Upper lobe of left lung (tissue), 6 donors: ENCODE results near the gene NBPF11. TPM values are rescaled to one million over a fixed set of nuclear protein-coding genes. Genes with fewer than 3 reads are reported as not detected.
"Not testable (repeated sequence)": the region's sequence is repeated elsewhere in the genome, so short reads cannot be mapped to it uniquely, and the experiment has no call there.

Experiments
- ATAC-seq, 2 donors: fragments of 200-7000 bp; cut with Tn5 transposase; one replicate each; pipeline ENCODE4 v1.9.1; 2022; ENCODE audit warnings: mild to moderate bottlenecking in 2 of 2, moderate library complexity in 2 of 2; ENCODE audit not compliant: low FRiP score in 2 of 2
- DNase-seq, 2 donors: peaks; one replicate each; pipeline ENCODE4 v3.0.0-alpha.2; 2019 to 2020
- H3K27ac ChIP-seq, 4 donors: fragments of 200-600 bp; sonication (generic); one replicate each; pipeline ENCODE4 v1.5.1; 2016 to 2019
- H3K27me3 ChIP-seq, 4 donors: fragments of 200-600 bp; sonication (generic); one replicate each; pipeline ENCODE4 v1.5.1; 2017 to 2019
- H3K36me3 ChIP-seq, 4 donors: fragments of 200-600 bp; sonication (generic); one replicate each; pipeline ENCODE4 v1.5.1; 2016 to 2019
- H3K4me1 ChIP-seq, 4 donors: fragments of 200-600 bp; sonication (generic); one replicate each; pipeline ENCODE4 v1.5.1; 2018 to 2019
- H3K4me3 ChIP-seq, 4 donors: fragments of 200-600 bp; sonication (generic); one replicate each; pipeline ENCODE4 v1.5.1; 2017 to 2019; ENCODE audit warnings: mild to moderate bottlenecking in 2 of 4, moderate library complexity in 1 of 4
- H3K9me3 ChIP-seq, 4 donors: fragments of 200-600 bp; sonication (generic); one replicate each; pipeline ENCODE4 v1.5.1; 2018 to 2019
- CTCF ChIP-seq, 6 experiments: fragments of 450-650 bp in 4 of 6; fragments of 200-600 bp in 2 of 6; sonication (generic) in 2 of 6; IDR thresholded peaks; one replicate each; pipeline ENCODE4 v1.5.1; 2016 to 2019; ENCODE audit warnings: antibody characterized with exemption in 6 of 6
- EP300 ChIP-seq, 4 donors: sonication (generic); formaldehyde crosslinking; IDR thresholded peaks; one replicate each; pipeline ENCODE4 v1.5.1; 2017; ENCODE audit warnings: antibody characterized with exemption in 4 of 4, control low read depth in 2 of 4
- POLR2A ChIP-seq, 4 donors: fragments of 450-650 bp; IDR thresholded peaks; one replicate each; pipeline ENCODE4 v1.5.1; 2016 to 2017; ENCODE audit warnings: antibody characterized with exemption in 4 of 4, mild to moderate bottlenecking in 2 of 4
- POLR2AphosphoS5 ChIP-seq, 2 donors: sonication (generic); formaldehyde crosslinking; IDR thresholded peaks; one replicate each; pipeline ENCODE4 v1.5.1; 2017; ENCODE audit warnings: antibody characterized with exemption in 2 of 2
- WGBS, 2 donors: methylation state at CpG; one replicate each; pipeline ENCODE4 v1.1.5; 2017 to 2018; 5-methylcytosine and 5-hydroxymethylcytosine counted together
- total RNA-seq, 6 donors: library from RNA; depleted of rRNA in 4 of 6; stranded (reverse); fragments of >200 nt in 4 of 6; gene quantifications; one replicate each; pipeline versions ENCODE4 v1.1.0 to v1.2.1, GENCODE V29; 2016 to 2021
- donor health status: DM: no; HTN: no; CAD: no; lungs with moderate emphysema.
- donor health status: DM: no; HTN: yes; CAD: no; lungs with severe emphysema.

The NBPF11 gene
- total RNA-seq, 6 donors from 2014 or later = 7.1 to 29.3 (median 13.2) TPM

- Histone ChIP-seq H3K27ac (no peak overlapping the region), H3K27me3 (peaks cover 0 to 8% (median 0%) of the 10 kb centered on the region in 4 donors), H3K4me1 (no peaks in the 10 kb centered on the region), H3K9me3 (no peaks in the 10 kb centered on the region), H3K4me3 (no peak overlapping the region), H3K36me3 (no peaks in the 10 kb centered on the region)
- WGBS, 2 donors = 36 to 37% methylated on average over 11 of the region's 11 CpGs
- DNase-seq (no peak), ATAC-seq (no peak)
- TF ChIP-seq POLR2A (IDR thresholded peaks at IDR 0.05) (no peak), CTCF (IDR thresholded peaks at IDR 0.05) (no peak), POLR2AphosphoS5 (IDR thresholded peaks at IDR 0.05) (no peak), EP300 (IDR thresholded peaks at IDR 0.05) (no peak)
Observed at GRCh38 chr1:148158341-148159003, 6.4 kb upstream of the NBPF11 start.

- not testable (repeated sequence) for H3K27ac ChIP-seq, H3K4me1 ChIP-seq, H3K36me3 ChIP-seq, ATAC-seq, H3K4me3 ChIP-seq, H3K9me3 ChIP-seq, H3K27me3 ChIP-seq, DNase-seq
- WGBS, 2 donors = 38 to 65% methylated on average over 5 to 15 of the region's 23 CpGs
Observed at GRCh38 chr1:148157803-148158202, 5.7 kb upstream of the NBPF11 start.

DNA sequence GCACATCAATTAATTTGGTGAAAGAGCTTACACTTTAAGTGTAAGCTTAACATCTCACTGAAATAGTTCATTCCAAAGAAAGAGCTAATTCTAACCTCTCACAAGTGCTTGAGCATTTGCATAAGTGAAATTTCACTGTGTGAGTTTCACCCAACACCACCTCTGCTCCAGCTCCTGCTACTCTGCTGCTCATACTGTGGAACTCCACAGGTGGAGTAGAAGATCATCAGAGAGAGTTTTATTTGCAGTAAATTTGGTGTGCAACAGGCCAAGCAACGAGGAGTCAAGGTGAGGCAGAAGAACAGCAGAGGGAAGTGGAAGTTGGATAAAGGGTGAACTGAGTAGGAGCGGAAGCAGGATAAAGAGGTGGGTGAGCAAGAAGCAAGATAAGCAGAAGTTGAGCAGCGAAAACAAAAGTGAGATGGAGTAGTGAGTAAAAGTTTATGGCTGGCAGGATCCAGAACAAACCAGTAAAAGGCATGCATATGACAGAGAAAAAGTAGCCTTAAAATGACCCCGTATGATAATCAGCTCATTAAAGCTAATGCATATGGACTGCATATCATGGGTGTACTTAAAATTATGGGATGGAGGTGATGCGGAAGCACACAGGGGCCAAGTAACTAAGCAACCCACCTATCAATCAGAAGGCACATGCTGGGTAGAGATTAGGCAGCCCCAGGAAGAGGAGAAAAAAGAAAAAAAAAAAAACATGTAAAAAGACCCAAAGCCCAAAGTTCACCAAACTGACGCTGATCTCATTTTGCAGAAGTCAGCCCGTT, 3.6 kb upstream of the NBPF11 start:
- DNase-seq, H3K27me3 ChIP-seq, H3K36me3 ChIP-seq, ATAC-seq, H3K4me1 ChIP-seq, H3K27ac ChIP-seq, H3K4me3 ChIP-seq, H3K9me3 ChIP-seq: not testable (repeated sequence)
- WGBS, 2 donors = 34 to 55% methylated on average over 6 of the region's 7 CpGs

GRCh38 chr1:148152795-148153194, 714 bp upstream of the NBPF11 start:
- not testable (repeated sequence) for H3K36me3 ChIP-seq, ATAC-seq, H3K27ac ChIP-seq, H3K4me3 ChIP-seq, H3K27me3 ChIP-seq, DNase-seq, H3K9me3 ChIP-seq
- H3K4me1 ChIP-seq = peaks cover 0 to 10% (median 3%) of the 10 kb centered on the region in 4 donors
- 57 to 65% methylated on average over 3 of the region's 3 CpGs for WGBS, 2 donors

- ATAC-seq = peak; percentile 74 to 82
- H3K27ac ChIP-seq = peak overlapping the region; percentile 53 to 84 (median 75)
Observed at GRCh38 chr1:148151371-148151819, 686 bp downstream of the NBPF11 start.

GRCh38 chr1:148150945-148151344, 1.1 kb downstream of the NBPF11 start:
- peak overlapping the region in 2 of 4 donors; percentile 78 to 84 for H3K27ac ChIP-seq
- DNase-seq, ATAC-seq, H3K9me3 ChIP-seq, H3K27me3 ChIP-seq, H3K36me3 ChIP-seq: not testable (repeated sequence)
- peaks cover 0 to 10% (median 3%) of the 10 kb centered on the region in 4 donors for H3K4me1 ChIP-seq
- peak overlapping the region in 3 of 4 donors; percentile 77 to 86 (median 79) for H3K4me3 ChIP-seq
- WGBS, 2 donors = 27 to 51% methylated on average over 9 to 13 of the region's 13 CpGs

More at GRCh38 chr1:148151371-148151819, 686 bp downstream of the NBPF11 start:
- Histone ChIP-seq H3K4me3 (peak overlapping the region; percentile 77 to 86 (median 82)), H3K4me1 (peaks cover 0 to 10% (median 3%) of the 10 kb centered on the region in 4 donors)
- H3K27me3 ChIP-seq, H3K9me3 ChIP-seq, H3K36me3 ChIP-seq: not testable (repeated sequence)
- whole genome bisulfite sequencing, 2 donors = 1% methylated on average over 22 of the region's 40 CpGs; no CpG with 5 or more reads in 1 of the 2 donors
- peak; percentile 48 to 94 for DNase-seq

DNA sequence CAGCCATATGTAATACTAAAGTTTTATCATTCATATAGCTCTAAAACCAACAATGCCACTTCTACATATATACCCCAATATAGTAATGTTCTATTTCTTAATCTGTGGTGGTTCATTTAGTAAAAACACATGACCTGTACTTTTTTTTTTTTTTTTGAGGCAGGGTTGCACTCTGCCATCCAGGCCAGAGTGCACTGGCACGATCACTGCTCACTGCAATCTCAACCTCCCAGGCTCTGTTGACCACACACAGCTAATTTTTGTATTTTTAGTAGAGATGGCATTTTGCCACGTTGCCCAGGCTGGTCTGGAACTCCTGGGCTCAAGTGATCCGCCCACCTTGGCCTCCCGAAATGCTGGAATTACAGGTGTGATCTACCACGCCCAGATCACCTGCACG, 2.1 kb downstream of the NBPF11 start:
- H3K9me3 ChIP-seq, H3K36me3 ChIP-seq, H3K27me3 ChIP-seq, H3K4me3 ChIP-seq, ATAC-seq, H3K27ac ChIP-seq, DNase-seq: not testable (repeated sequence)
- H3K4me1 ChIP-seq = peaks cover 0 to 10% (median 3%) of the 10 kb centered on the region in 4 donors
- 61 to 64% methylated on average over 2 to 3 of the region's 6 CpGs for WGBS, 2 donors

GRCh38 chr1:148149050-148149815, 2.8 kb downstream of the NBPF11 start:
- H3K36me3 ChIP-seq, H3K27me3 ChIP-seq, ATAC-seq, H3K9me3 ChIP-seq, H3K27ac ChIP-seq, H3K4me3 ChIP-seq: not testable (repeated sequence)
- peaks cover 0 to 10% (median 3%) of the 10 kb centered on the region in 4 donors for H3K4me1 ChIP-seq
- peak in 1 of 2 donors; percentile 75 for DNase-seq
- 92 to 96% methylated on average over 35 to 41 of the region's 72 CpGs for WGBS, 2 donors

- not testable (repeated sequence) for H3K36me3 ChIP-seq, ATAC-seq, H3K4me3 ChIP-seq, H3K9me3 ChIP-seq, H3K27me3 ChIP-seq, H3K27ac ChIP-seq
- H3K4me1 ChIP-seq = peaks cover 0 to 10% (median 3%) of the 10 kb centered on the region in 4 donors
- WGBS, 2 donors = 96% methylated on average over 17 of the region's 28 CpGs; no CpG with 5 or more reads in 1 of the 2 donors
- DNase-seq = peak in 1 of 2 donors; percentile 30
Observed at GRCh38 chr1:148147052-148147838, 4.8 kb downstream of the NBPF11 start.
